HL-60 (cell line): ENCODE data around the gene HELLS.

ENCODE experiments used
- POLR2AphosphoS5 ChIP-seq: IDR thresholded peaks from 2 replicates; pipeline ENCODE4 v1.6.1; 2012; ENCODE audit warnings: low read depth
- SPI1 ChIP-seq: IDR thresholded peaks from 2 replicates; pipeline ENCODE4 v1.6.1; 2012; ENCODE audit warnings: low read depth, mild to moderate bottlenecking, borderline replicate concordance
- TF ChIP-seq, protein P1 (sequence below): IDR thresholded peaks from one replicate; pipeline ENCODE4 v1.5.1; 2011; ENCODE audit warnings: low read length, control low read depth, inconsistent platforms; ENCODE audit not compliant: insufficient read depth

DNA sequence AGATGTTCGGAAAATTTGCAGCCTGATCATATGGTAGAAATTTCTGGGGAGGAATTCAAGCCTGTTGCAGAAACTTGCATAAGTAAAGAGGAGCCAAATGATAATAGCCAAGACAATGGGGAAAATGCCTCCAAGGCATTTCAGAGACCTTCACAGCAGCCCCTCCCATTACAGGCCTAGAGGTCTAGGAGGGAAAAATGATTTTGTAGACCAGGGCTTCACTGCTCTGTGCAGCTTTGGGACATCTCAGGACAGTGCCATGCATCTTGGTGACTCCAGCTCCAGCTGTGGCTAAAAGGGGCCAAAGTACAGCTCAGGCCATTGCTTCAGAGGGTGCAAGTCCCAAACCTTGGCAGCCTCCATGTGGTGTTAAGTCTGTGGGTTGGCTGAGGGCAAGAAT is 87.4 kb downstream of the HELLS start:
- no peak for TF ChIP-seq SPI1
- no peak for TF ChIP-seq POLR2AphosphoS5
- TF ChIP-seq, protein P1, sequence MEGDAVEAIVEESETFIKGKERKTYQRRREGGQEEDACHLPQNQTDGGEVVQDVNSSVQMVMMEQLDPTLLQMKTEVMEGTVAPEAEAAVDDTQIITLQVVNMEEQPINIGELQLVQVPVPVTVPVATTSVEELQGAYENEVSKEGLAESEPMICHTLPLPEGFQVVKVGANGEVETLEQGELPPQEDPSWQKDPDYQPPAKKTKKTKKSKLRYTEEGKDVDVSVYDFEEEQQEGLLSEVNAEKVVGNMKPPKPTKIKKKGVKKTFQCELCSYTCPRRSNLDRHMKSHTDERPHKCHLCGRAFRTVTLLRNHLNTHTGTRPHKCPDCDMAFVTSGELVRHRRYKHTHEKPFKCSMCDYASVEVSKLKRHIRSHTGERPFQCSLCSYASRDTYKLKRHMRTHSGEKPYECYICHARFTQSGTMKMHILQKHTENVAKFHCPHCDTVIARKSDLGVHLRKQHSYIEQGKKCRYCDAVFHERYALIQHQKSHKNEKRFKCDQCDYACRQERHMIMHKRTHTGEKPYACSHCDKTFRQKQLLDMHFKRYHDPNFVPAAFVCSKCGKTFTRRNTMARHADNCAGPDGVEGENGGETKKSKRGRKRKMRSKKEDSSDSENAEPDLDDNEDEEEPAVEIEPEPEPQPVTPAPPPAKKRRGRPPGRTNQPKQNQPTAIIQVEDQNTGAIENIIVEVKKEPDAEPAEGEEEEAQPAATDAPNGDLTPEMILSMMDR: no peak
